HepG2 (cell line): ENCODE results near the gene CD300A. TPM values are rescaled to one million over a fixed set of nuclear protein-coding genes. Genes with fewer than 3 reads are reported as not detected.

Experiments used
- FOXK2 ChIP-seq: fragments of 450-650 bp; IDR thresholded peaks from 2 replicates; pipeline ENCODE4 v1.6.1; 2016
- HOXA9 ChIP-seq: sonication (generic); formaldehyde crosslinking; IDR thresholded peaks from 2 replicates; pipeline ENCODE4 v1.8.1; 2022; ENCODE audit warnings: missing genetic modification reagents, mild to moderate bottlenecking, moderate library complexity, borderline replicate concordance
- IKZF5 ChIP-seq: IDR thresholded peaks from 2 replicates; pipeline ENCODE4 v1.6.1; 2018; ENCODE audit warnings: missing genetic modification reagents, mild to moderate bottlenecking, missing compliant biosample characterization
- KIAA2018 ChIP-seq: sonication (generic); formaldehyde crosslinking; IDR thresholded peaks from 2 replicates; pipeline ENCODE4 v1.5.0; 2020; ENCODE audit warnings: mild to moderate bottlenecking, missing genetic modification reagents, borderline replicate concordance
- MED1 ChIP-seq: sonication (generic); formaldehyde crosslinking; IDR thresholded peaks from 2 replicates; pipeline ENCODE4 v1.4.0; 2020; ENCODE audit warnings: missing genetic modification reagents
- MEF2D ChIP-seq: sonication (generic); formaldehyde crosslinking; IDR thresholded peaks from 2 replicates; pipeline ENCODE4 v1.5.1; 2020; ENCODE audit warnings: mild to moderate bottlenecking, missing genetic modification reagents
- ZBTB4 ChIP-seq: sonication (generic); formaldehyde crosslinking; IDR thresholded peaks from 2 replicates; pipeline ENCODE4 v1.4.0; 2020; ENCODE audit warnings: missing genetic modification reagents, mild to moderate bottlenecking, borderline replicate concordance
- ZFP82 ChIP-seq: sonication (generic); formaldehyde crosslinking; IDR thresholded peaks from 2 replicates; pipeline ENCODE4 v1.5.1; 2020; ENCODE audit warnings: mild to moderate bottlenecking, missing genetic modification reagents, borderline replicate concordance
- ZNF24 ChIP-seq: fragments of 450-650 bp; IDR thresholded peaks from 2 replicates; pipeline ENCODE4 v1.6.1; 2017; ENCODE audit warnings: antibody characterized with exemption, mild to moderate bottlenecking
- ZNF501 ChIP-seq: sonication (generic); formaldehyde crosslinking; IDR thresholded peaks from 2 replicates; pipeline ENCODE4 v1.5.1; 2020; ENCODE audit warnings: mild to moderate bottlenecking, moderate library complexity, missing genetic modification reagents
- ZNF619 ChIP-seq: sonication (generic); formaldehyde crosslinking; IDR thresholded peaks from 2 replicates; pipeline ENCODE4 v1.4.0; 2020; ENCODE audit warnings: mild to moderate bottlenecking, missing genetic modification reagents
- ZNF761 ChIP-seq: sonication (generic); formaldehyde crosslinking; conservative IDR thresholded peaks from 2 replicates; pipeline ENCODE4 v1.4.0; 2020; ENCODE audit warnings: mild to moderate bottlenecking, missing genetic modification reagents
- ZNF773 ChIP-seq: sonication (generic); formaldehyde crosslinking; IDR thresholded peaks from 2 replicates; pipeline ENCODE4 v1.4.0; 2020; ENCODE audit warnings: missing genetic modification reagents, borderline replicate concordance
- ZNF83 ChIP-seq: sonication (generic); formaldehyde crosslinking; IDR thresholded peaks from 2 replicates; pipeline ENCODE4 v1.4.0; 2020; ENCODE audit warnings: missing genetic modification reagents, mild to moderate bottlenecking, borderline replicate concordance
- ZSCAN25 ChIP-seq: sonication (generic); formaldehyde crosslinking; IDR thresholded peaks from 2 replicates; pipeline ENCODE4 v1.8.0; 2022; ENCODE audit warnings: mild to moderate bottlenecking, missing genetic modification reagents
- polyA plus RNA-seq, 8 experiments: library from polyadenylated mRNA; depleted of rRNA in 3 of 8; stranded (reverse) in 7 of 8; unstranded in 1 of 8; fragments of >200 nt; fragmentation: Illumina TruSeq in 4 of 8; extraction: Trizol in 4 of 8; gene quantifications; 2 replicates each; pipeline versions ENCODE4 v1.2.1 to v1.2.3, GENCODE V29; 2011 to 2016; ENCODE audit warnings: low read depth in 4 of 8, missing spikeins in 1 of 8, mixed read lengths in 1 of 8; ENCODE audit not compliant: insufficient read depth in 1 of 8
- total RNA-seq, 5 experiments: library from RNA; depleted of rRNA; stranded (reverse); fragments of >200 nt; fragmentation: Illumina TruSeq; extraction: Trizol; gene quantifications; 2 replicates each; pipeline ENCODE4 v1.2.3, GENCODE V29; 2016; ENCODE audit warnings: low read depth in 1 of 5

Gene CD300A
- total and polyA plus RNA-seq, 2 of the 13 experiments (the other 11 are each of a cell fraction or from before 2014, with no cell fraction given) = not detected

- no peak; the same call in 1 of the 2 replicates for TF ChIP-seq MED1 (CRISPR knock-in tag)
- TF ChIP-seq HOXA9 (CRISPR knock-in tag) = no peak
- TF ChIP-seq MEF2D (CRISPR knock-in tag) = 0 out of 2 replicates have a peak, but pooled peaks have one; percentile 38
- TF ChIP-seq KIAA2018 (CRISPR knock-in tag) = no peak
- no peak for TF ChIP-seq ZBTB4 (CRISPR knock-in tag)
- TF ChIP-seq ZNF619 (CRISPR knock-in tag) = peak; percentile 29; the same call in 1 of the 2 replicates
- TF ChIP-seq IKZF5 (CRISPR knock-in tag) = peak; percentile 30; the same call in 1 of the 2 replicates
- no peak for TF ChIP-seq ZNF83 (CRISPR knock-in tag)
- TF ChIP-seq FOXK2 = no peak
- peak; percentile 61; the same call in 1 of the 2 replicates for TF ChIP-seq ZNF501 (CRISPR knock-in tag)
- peak; percentile 46; the same call in 1 of the 2 replicates for TF ChIP-seq ZSCAN25 (CRISPR knock-in tag)
- TF ChIP-seq ZNF773 (CRISPR knock-in tag) = no peak
- TF ChIP-seq ZNF24 = no peak
- TF ChIP-seq ZNF761 (CRISPR knock-in tag) = 0 out of 2 replicates have a peak, but pooled peaks have one; percentile 34
- 0 out of 2 replicates have a peak, but pooled peaks have one; percentile 50 for TF ChIP-seq ZFP82 (CRISPR knock-in tag)
Observed at GRCh38 chr17:74454197-74455024, 12.0 kb upstream of the CD300A start (continued).
